IMR-90 (cell line): ENCODE data around the gene SUDS3. TPM values are rescaled to one million over a fixed set of nuclear protein-coding genes. Genes with fewer than 3 reads are reported as not detected.
A peak's percentile ranks its signal among the peaks of the same experiment; 100 is the strongest.

ENCODE experiments used
- ATAC-seq: fragments of 200-7000 bp; cut with Tn5 transposase; 2 replicates; pipeline ENCODE4 v1.9.1; 2020; ENCODE audit warnings: low read depth, mild to moderate bottlenecking, moderate library complexity
- BruUV-seq: library from RNA; stranded (reverse); fragments of 400-500 nt; replicated peaks from 2 replicates; lab custom pipeline; 2021; lab: Mats Ljungman, UMichigan
- CTCF ChIA-PET: fragments of 300-600 bp; formaldehyde crosslinking; extraction: SDS; loops from one replicate; lab custom pipeline; 2021; ENCODE audit warnings: antibody characterized with exemption; lab: Yijun Ruan, JAX
- POLR2A ChIA-PET: fragments of 300-600 bp; sonication (Branson Sonifier 250); formaldehyde crosslinking; loops from one replicate; lab custom pipeline; 2022; ENCODE audit warnings: antibody characterized with exemption; ENCODE audit not compliant: unreplicated experiment; lab: Charles Lee
- DNase-seq: peaks from one replicate; pipeline ENCODE4 v3.0.0; 2013
- H2AFZ ChIP-seq: replicated peaks from 2 replicates; pipeline ENCODE3; 2013; ENCODE audit warnings: low read length, mild to moderate bottlenecking; ENCODE audit not compliant: poor library complexity
- H2AK5ac ChIP-seq: 2 replicates; pipeline ENCODE4 v1.6.1; 2013; ENCODE audit warnings: low read depth, low read length, inconsistent platforms
- H2AK9ac ChIP-seq: replicated peaks from 2 replicates; pipeline ENCODE3; 2013; ENCODE audit warnings: mild to moderate bottlenecking, low read depth, low read length, moderate library complexity; ENCODE audit not compliant: poor library complexity
- H2BK120ac ChIP-seq: 2 replicates; pipeline ENCODE4 v1.6.1; 2013; ENCODE audit warnings: low read depth, low read length, inconsistent platforms
- H2BK15ac ChIP-seq: 3 replicates; pipeline ENCODE4 v1.6.1; 2013; ENCODE audit warnings: low read depth, low read length, inconsistent platforms
- H2BK20ac ChIP-seq: 2 replicates; pipeline ENCODE4 v1.6.1; 2013; ENCODE audit warnings: low read depth, mild to moderate bottlenecking, inconsistent platforms, low read length, moderate library complexity
- H2BK5ac ChIP-seq: 2 replicates; pipeline ENCODE4 v1.6.1; 2013; ENCODE audit warnings: mild to moderate bottlenecking, low read depth, low read length, inconsistent platforms; ENCODE audit not compliant: poor library complexity, severe bottlenecking
- H3K14ac ChIP-seq: replicated peaks from 2 replicates; pipeline ENCODE4 v1.6.1; 2013; ENCODE audit warnings: low read depth, low read length, inconsistent platforms
- H3K18ac ChIP-seq: 2 replicates; pipeline ENCODE4 v1.6.1; 2013; ENCODE audit warnings: low read depth, low read length, control low read depth
- H3K23ac ChIP-seq: 2 replicates; pipeline ENCODE4 v1.6.1; 2013; ENCODE audit warnings: low read depth, low read length, inconsistent platforms
- H3K27ac ChIP-seq: 2 replicates; pipeline ENCODE4 v1.5.1; 2013; ENCODE audit warnings: mild to moderate bottlenecking, control low read depth, low read length; ENCODE audit not compliant: insufficient read depth
- H3K27me3 ChIP-seq: 2 replicates; pipeline ENCODE4 v1.6.1; 2013; ENCODE audit warnings: low read length; ENCODE audit not compliant: control insufficient read depth, insufficient read depth
- H3K36me3 ChIP-seq: 2 replicates; pipeline ENCODE4 v1.6.1; 2013; ENCODE audit warnings: low read length, mixed read lengths; ENCODE audit not compliant: control insufficient read depth, insufficient read depth
- H3K4ac ChIP-seq: 2 replicates; pipeline ENCODE4 v1.6.1; 2013; ENCODE audit warnings: low read depth, low read length, inconsistent platforms
- H3K4me1 ChIP-seq: 2 replicates; pipeline ENCODE4 v1.6.1; 2013; ENCODE audit warnings: low read length, mixed read lengths; ENCODE audit not compliant: control insufficient read depth, insufficient read depth
- H3K4me2 ChIP-seq: 2 replicates; pipeline ENCODE4 v1.6.1; 2013; ENCODE audit warnings: low read depth, mild to moderate bottlenecking, control low read depth, low read length, moderate library complexity
- H3K4me3 ChIP-seq: 2 replicates; pipeline ENCODE4 v1.5.1; 2013; ENCODE audit warnings: low read depth, mild to moderate bottlenecking, control low read depth, low read length, moderate library complexity; ENCODE audit not compliant: insufficient read depth
- H3K56ac ChIP-seq: 2 replicates; pipeline ENCODE4 v1.6.1; 2013; ENCODE audit warnings: low read length, inconsistent platforms; ENCODE audit not compliant: insufficient read depth; ENCODE audit errors: extremely low read depth
- H3K79me1 ChIP-seq, 2 experiments: 2 replicates each; pipeline ENCODE4 v1.6.1; 2013; ENCODE audit warnings: low read length in 2 of 2, inconsistent platforms in 1 of 2, low read depth in 1 of 2
- H3K9ac ChIP-seq: 2 replicates; pipeline ENCODE4 v1.6.1; 2013; ENCODE audit warnings: low read depth, low read length, control low read depth
- H3K9me1 ChIP-seq: 2 replicates; pipeline ENCODE4 v1.6.1; 2013; ENCODE audit warnings: low read length, inconsistent platforms; ENCODE audit not compliant: insufficient read depth
- H3K9me3 ChIP-seq: 2 replicates; pipeline ENCODE4 v1.6.1; 2013; ENCODE audit warnings: low read length; ENCODE audit not compliant: control insufficient read depth, insufficient read depth
- H4K20me1 ChIP-seq: 2 replicates; pipeline ENCODE4 v1.6.1; 2013; ENCODE audit warnings: low read length, inconsistent platforms; ENCODE audit not compliant: insufficient read depth
- H4K5ac ChIP-seq: 2 replicates; pipeline ENCODE4 v1.6.1; 2013; ENCODE audit warnings: mild to moderate bottlenecking, low read depth, low read length, control low read depth
- H4K8ac ChIP-seq, 2 experiments: 2 replicates each; pipeline ENCODE4 v1.6.1; 2013; ENCODE audit warnings: low read depth in 2 of 2, low read length in 2 of 2, control low read depth in 1 of 2, inconsistent platforms in 1 of 2
- H4K91ac ChIP-seq: 2 replicates; pipeline ENCODE4 v1.6.1; 2013; ENCODE audit warnings: low read depth, low read length, inconsistent platforms; ENCODE audit not compliant: insufficient read depth
- FOS ChIP-seq: fragments of 150-350 bp; IDR thresholded peaks from 2 replicates; pipeline ENCODE4 v1.6.1; 2016; ENCODE audit warnings: low read depth, low read length
- MAZ ChIP-seq: IDR thresholded peaks from 2 replicates; pipeline ENCODE4 v1.6.1; 2012; ENCODE audit warnings: low read depth, mild to moderate bottlenecking, low read length, improper control_type of control experiment, moderate library complexity, borderline replicate concordance
- NFE2L2 ChIP-seq: fragments of 150-350 bp; IDR thresholded peaks from 2 replicates; pipeline ENCODE4 v1.6.1; 2016; ENCODE audit warnings: low read depth, mild to moderate bottlenecking, low read length
- WGBS, 2 experiments: methylation state at CpG; one replicate each; pipeline versions ENCODE4 v1.1.5 to v1.1.7; 2013; ENCODE audit warnings: missing lambda C conversion rate in 2 of 2; ENCODE audit not compliant: insufficient read length in 1 of 2; ENCODE audit errors: extremely low coverage in 2 of 2; 5-methylcytosine and 5-hydroxymethylcytosine counted together
- dilution Hi-C: fragments of 300-500 bp; cut with HindIII; formaldehyde crosslinking; loops from one replicate; pipeline ENCODE4 v1.14.3; 2018; ENCODE audit warnings: low sequenced_read_pairs; ENCODE audit not compliant: unreplicated experiment
- in situ Hi-C: fragments of 300-500 bp; cut with MboI; formaldehyde crosslinking; loops from 3 replicates; pipeline ENCODE4 v1.14.3; 2019; ENCODE audit warnings: low sequenced_read_pairs, inconsistent platforms, mixed read lengths
- intact Hi-C: fragments of 100-400 bp; cut with micrococcal nuclease; formaldehyde crosslinking; loops from 2 replicates; pipeline ENCODE4 v1.10.0; 2022
- polyA plus RNA-seq, 3 experiments: library from polyadenylated mRNA; depleted of rRNA; stranded (reverse); fragments of >200 nt; gene quantifications; 2 replicates each; pipeline ENCODE4 v1.2.3, GENCODE V29; 2012; ENCODE audit warnings: low replicate concordance in 1 of 3
- total RNA-seq: library from RNA; depleted of rRNA; stranded (reverse); fragments of >200 nt; gene quantifications from 2 replicates; pipeline ENCODE4 v1.2.3, GENCODE V29; 2012

The SUDS3 gene
- total and polyA plus RNA-seq, 2 of the 4 experiments (the other 2 are of a cell fraction): 13.4 to 13.8 TPM

GRCh38 chr12:118397708-118398440 is 21.5 kb downstream of the SUDS3 start:
- H4K8ac ChIP-seq: no peak overlapping the region
- no peak overlapping the region for H3K56ac ChIP-seq
- DNase-seq: peak; percentile 13
- H3K14ac ChIP-seq: no peak overlapping the region
- no peak overlapping the region for H3K23ac ChIP-seq
- WGBS, 2 experiments: no CpG with 5 or more reads among the region's 10 CpGs
- H2BK120ac ChIP-seq: no peak overlapping the region
- H3K9me1 ChIP-seq: 0 out of 2 replicates have a peak, but pooled peaks cover 8% of the 10 kb centered on the region
- H3K27ac ChIP-seq: no peak overlapping the region
- no peak overlapping the region for H4K5ac ChIP-seq
- no peak overlapping the region for H4K91ac ChIP-seq
- no peak overlapping the region for H2AK5ac ChIP-seq
- ChIA-PET CTCF (no interaction called here), POLR2A (no interaction called here)
- dilution Hi-C loops (no loop called here), intact Hi-C loops (no loop called here), in situ Hi-C loops (loop anchor here (25.0 kb wide), 1 partner anchor 361 kb away; no protein-coding TSS in a partner anchor)
- H3K4ac ChIP-seq: no peak overlapping the region
- no peaks in the 10 kb centered on the region for H4K20me1 ChIP-seq
- TF ChIP-seq NFE2L2 (no peak), FOS (no peak), MAZ (no peak)
- no peak overlapping the region for H3K4me2 ChIP-seq
- no peak for ATAC-seq
- no TSS peak for BruUV-seq
- peaks cover 34% of the 10 kb centered on the region for H3K36me3 ChIP-seq
- no peak overlapping the region for H2AFZ ChIP-seq
- H2BK20ac ChIP-seq: no peak overlapping the region
- no peak overlapping the region for H3K18ac ChIP-seq
- H2BK15ac ChIP-seq: no peak overlapping the region
- H2AK9ac ChIP-seq: no peak overlapping the region
- no peak overlapping the region for H2BK5ac ChIP-seq
- H3K27me3 ChIP-seq: no peaks in the 10 kb centered on the region
- H3K79me1 ChIP-seq: peaks cover 6 to 11% of the 10 kb centered on the region in 2 experiments; a peak in 2 of 4 replicates
- peaks cover 3% of the 10 kb centered on the region for H3K4me1 ChIP-seq
- H3K4me3 ChIP-seq: no peak overlapping the region
- H3K9ac ChIP-seq: no peak overlapping the region
- no peaks in the 10 kb centered on the region for H3K9me3 ChIP-seq
